Upper lobe of left lung (tissue), 4 donors: ENCODE data around the gene SLC17A9.

Experiments used
- CTCF ChIP-seq, 6 experiments: fragments of 450-650 bp in 4 of 6; fragments of 200-600 bp in 2 of 6; sonication (generic) in 2 of 6; IDR thresholded peaks; one replicate each; pipeline ENCODE4 v1.5.1; 2016 to 2019; ENCODE audit warnings: antibody characterized with exemption in 6 of 6
- POLR2AphosphoS5 ChIP-seq, 2 donors: sonication (generic); formaldehyde crosslinking; IDR thresholded peaks; one replicate each; pipeline ENCODE4 v1.5.1; 2017; ENCODE audit warnings: antibody characterized with exemption in 2 of 2

GRCh38 chr20:62946918-62947317, 5.6 kb upstream of the SLC17A9 start:
- no peak for TF ChIP-seq CTCF (IDR thresholded peaks at IDR 0.05)
- no peak for TF ChIP-seq POLR2AphosphoS5 (IDR thresholded peaks at IDR 0.05)
